ENCODE measurements around the gene HIPK1. TPM values are rescaled to one million over a fixed set of nuclear protein-coding genes. Genes with fewer than 3 reads are reported as not detected.

The HIPK1 gene
- total RNA-seq, 2 experiments from 2014 or later, result 20.4 to 52.6 TPM

DNA sequence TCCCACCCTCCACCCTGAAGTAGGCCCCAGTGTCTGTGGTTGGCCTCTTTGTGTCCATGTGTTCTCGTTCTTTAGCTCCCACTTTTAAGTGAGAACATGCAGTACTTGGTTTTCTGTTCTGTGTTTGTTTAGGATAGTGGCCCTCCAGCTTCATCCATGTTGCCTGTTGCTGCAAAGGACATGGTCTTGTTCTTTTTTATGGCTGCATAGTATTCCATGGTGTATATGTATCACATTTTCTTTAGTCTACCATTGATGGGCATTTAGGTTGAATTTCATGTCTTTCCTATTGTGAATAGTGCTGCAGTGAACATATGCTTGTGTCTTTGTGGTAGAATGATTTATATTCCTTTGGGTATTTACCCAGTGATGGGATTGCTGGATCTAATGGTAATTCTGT lies 6.1 kb downstream of the HIPK1 start:
- H3K4me2 ChIP-seq (ENCODE audit: low read length), result no peak overlapping the region
- H3K79me2 ChIP-seq (ENCODE audit: insufficient read depth, low read depth, low read length), result peaks cover 100% of the 10 kb centered on the region
- H3K27ac ChIP-seq (ENCODE audit: low read depth, low read length, poor library complexity, severe bottlenecking), result no peak overlapping the region
- no peak overlapping the region for H2AFZ ChIP-seq (ENCODE audit: low read length)
- TF ChIP-seq, protein P1, sequence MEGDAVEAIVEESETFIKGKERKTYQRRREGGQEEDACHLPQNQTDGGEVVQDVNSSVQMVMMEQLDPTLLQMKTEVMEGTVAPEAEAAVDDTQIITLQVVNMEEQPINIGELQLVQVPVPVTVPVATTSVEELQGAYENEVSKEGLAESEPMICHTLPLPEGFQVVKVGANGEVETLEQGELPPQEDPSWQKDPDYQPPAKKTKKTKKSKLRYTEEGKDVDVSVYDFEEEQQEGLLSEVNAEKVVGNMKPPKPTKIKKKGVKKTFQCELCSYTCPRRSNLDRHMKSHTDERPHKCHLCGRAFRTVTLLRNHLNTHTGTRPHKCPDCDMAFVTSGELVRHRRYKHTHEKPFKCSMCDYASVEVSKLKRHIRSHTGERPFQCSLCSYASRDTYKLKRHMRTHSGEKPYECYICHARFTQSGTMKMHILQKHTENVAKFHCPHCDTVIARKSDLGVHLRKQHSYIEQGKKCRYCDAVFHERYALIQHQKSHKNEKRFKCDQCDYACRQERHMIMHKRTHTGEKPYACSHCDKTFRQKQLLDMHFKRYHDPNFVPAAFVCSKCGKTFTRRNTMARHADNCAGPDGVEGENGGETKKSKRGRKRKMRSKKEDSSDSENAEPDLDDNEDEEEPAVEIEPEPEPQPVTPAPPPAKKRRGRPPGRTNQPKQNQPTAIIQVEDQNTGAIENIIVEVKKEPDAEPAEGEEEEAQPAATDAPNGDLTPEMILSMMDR (conservative IDR thresholded peaks at IDR 0.05; ENCODE audit: low read length), result no peak
- no peak for TF ChIP-seq EZH2phosphoT487 (IDR thresholded peaks at IDR 0.05; ENCODE audit: borderline replicate concordance, low read depth, low read length)
- peaks cover 81% of the 10 kb centered on the region for H3K4me1 ChIP-seq (ENCODE audit: insufficient read depth, low read length, poor library complexity, severe bottlenecking)
- H3K9me2 ChIP-seq (ENCODE audit: insufficient read depth, low read length), result no peaks in the 10 kb centered on the region
- no peaks in the 10 kb centered on the region; the same call in 1 of the 2 replicates for H3K9me3 ChIP-seq (ENCODE audit: low read length)
- peaks cover 16% of the 10 kb centered on the region for H3K36me3 ChIP-seq (ENCODE audit: insufficient read depth, low read length)
- ChIA-PET POLR2A (interaction anchor here (0.6 to 1.3 kb wide), 8 partner anchors 10 to 442 kb away, joined by 3 to 9 read pairs (median 4); no protein-coding TSS in a partner anchor), CTCF (ENCODE audit: unreplicated experiment) (no interaction called here)
- H3K4me3 ChIP-seq (ENCODE audit: low read depth, low read length, poor library complexity, severe bottlenecking), result no peak overlapping the region
- peaks cover 26% of the 10 kb centered on the region for H4K20me1 ChIP-seq (ENCODE audit: insufficient read depth, low read length)
- no TSS peak for BruUV-seq (replicated peaks)
- intact Hi-C loops (cut with micrococcal nuclease; ENCODE audit: unreplicated experiment), result no loop called here
- DNase-seq (ENCODE audit: low spot score), result no peak

DNA sequence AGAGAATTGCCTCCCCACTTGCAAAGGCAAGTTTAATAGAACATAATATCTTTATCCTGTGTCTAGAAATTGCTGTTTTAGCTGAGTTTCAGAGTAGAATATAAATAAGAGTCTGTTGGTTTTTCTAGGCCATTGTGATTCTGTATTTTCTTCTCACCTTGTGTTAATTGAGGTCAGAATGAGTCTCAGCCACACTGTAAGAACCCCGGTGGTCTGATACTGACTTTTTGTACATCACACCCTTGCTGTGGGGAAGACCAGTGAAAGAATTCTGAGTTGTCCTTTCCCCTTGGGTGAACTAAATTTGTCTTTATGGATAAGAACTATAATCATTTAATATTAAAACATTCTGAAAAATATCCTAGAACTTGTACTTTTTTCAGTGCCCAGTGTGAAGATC lies 6.8 kb downstream of the HIPK1 start:
- CTCF ChIA-PET (ENCODE audit: unreplicated experiment), result no interaction called here
- DNase-seq (ENCODE audit: low spot score), result no peak
- Histone ChIP-seq H3K27ac (ENCODE audit: low read depth, low read length, poor library complexity, severe bottlenecking) (no peak overlapping the region), H3K4me3 (ENCODE audit: low read depth, low read length, poor library complexity, severe bottlenecking) (no peak overlapping the region), H3K9me3 (ENCODE audit: low read length) (no peaks in the 10 kb centered on the region; the same call in 1 of the 2 replicates), H3K79me2 (ENCODE audit: insufficient read depth, low read depth, low read length) (peaks cover 100% of the 10 kb centered on the region), H3K36me3 (ENCODE audit: insufficient read depth, low read length) (peaks cover 19% of the 10 kb centered on the region), H2AFZ (ENCODE audit: low read length) (no peak overlapping the region), H3K9me2 (ENCODE audit: insufficient read depth, low read length) (no peaks in the 10 kb centered on the region), H3K4me1 (ENCODE audit: insufficient read depth, low read length, poor library complexity, severe bottlenecking) (peaks cover 86% of the 10 kb centered on the region), H4K20me1 (ENCODE audit: insufficient read depth, low read length) (peaks cover 18% of the 10 kb centered on the region), H3K4me2 (ENCODE audit: low read length) (0 out of 2 replicates have a peak overlapping the region, but pooled peaks have one; percentile 3)
- no TSS peak for BruUV-seq (replicated peaks)
- intact Hi-C loops (cut with micrococcal nuclease; ENCODE audit: unreplicated experiment), result no loop called here
- TF ChIP-seq EZH2phosphoT487 (IDR thresholded peaks at IDR 0.05; ENCODE audit: borderline replicate concordance, low read depth, low read length), result no peak
- TF ChIP-seq, protein P1 (conservative IDR thresholded peaks at IDR 0.05; ENCODE audit: low read length), result no peak
- POLR2A ChIA-PET, result interaction anchor here (1.1 to 1.3 kb wide), 2 partner anchors 10 to 76 kb away, joined by 6 to 7 read pairs; no protein-coding TSS in a partner anchor

DNA sequence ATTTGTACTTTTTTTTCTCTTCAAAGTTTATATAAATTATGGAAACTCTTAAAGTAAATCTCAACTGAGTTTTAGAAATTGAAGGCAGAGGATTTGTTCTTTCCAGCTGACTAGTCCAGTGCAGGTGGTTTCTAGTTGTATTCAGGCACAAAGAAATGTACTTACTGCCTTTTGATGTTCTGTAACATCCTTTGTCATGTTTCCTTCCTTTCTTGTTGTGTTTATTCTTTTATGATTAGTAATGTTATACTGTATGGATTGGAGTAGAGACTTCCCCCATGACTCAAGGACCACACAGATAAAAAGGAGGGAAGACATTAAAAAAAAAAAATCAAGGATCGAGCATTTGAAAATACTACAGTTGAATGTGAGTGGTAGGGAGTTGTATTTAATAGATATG lies 8.0 kb downstream of the HIPK1 start:
- Histone ChIP-seq H3K79me2 (ENCODE audit: insufficient read depth, low read depth, low read length) (peaks cover 98% of the 10 kb centered on the region), H3K4me3 (ENCODE audit: low read depth, low read length, poor library complexity, severe bottlenecking) (peak overlapping the region; percentile 1), H3K27ac (ENCODE audit: low read depth, low read length, poor library complexity, severe bottlenecking) (peak overlapping the region; percentile 23), H3K36me3 (ENCODE audit: insufficient read depth, low read length) (peaks cover 29% of the 10 kb centered on the region), H2AFZ (ENCODE audit: low read length) (no peak overlapping the region), H3K4me2 (ENCODE audit: low read length) (peak overlapping the region; percentile 55), H3K4me1 (ENCODE audit: insufficient read depth, low read length, poor library complexity, severe bottlenecking) (peaks cover 84% of the 10 kb centered on the region), H3K9me2 (ENCODE audit: insufficient read depth, low read length) (no peaks in the 10 kb centered on the region), H4K20me1 (ENCODE audit: insufficient read depth, low read length) (peaks cover 12% of the 10 kb centered on the region; the same call in 1 of the 2 replicates), H3K9me3 (ENCODE audit: low read length) (no peaks in the 10 kb centered on the region; the same call in 1 of the 2 replicates)
- TF ChIP-seq EZH2phosphoT487 (IDR thresholded peaks at IDR 0.05; ENCODE audit: borderline replicate concordance, low read depth, low read length), result no peak
- TF ChIP-seq, protein P1 (conservative IDR thresholded peaks at IDR 0.05; ENCODE audit: low read length), result no peak
- DNase-seq (ENCODE audit: low spot score), result peak; percentile 52
- intact Hi-C loops (cut with micrococcal nuclease; ENCODE audit: unreplicated experiment), result no loop called here
- CTCF ChIA-PET (ENCODE audit: unreplicated experiment), result no interaction called here
- BruUV-seq (replicated peaks), result no TSS peak
- POLR2A ChIA-PET, result interaction anchor here (0.6 to 5.2 kb wide), 6 partner anchors 7 to 632 kb away, joined by 3 to 43 read pairs (median 4); partner anchors contain the start of gene HIPK1

All from OCI-LY7 (cell line).